Activated CD4-positive, CD25-positive, alpha-beta regulatory T cell treated with anti-CD3 and anti-CD28 coated beads, Interleukin-2, amount 50 U/mL, for 72 hours (primary cell): ENCODE results near the gene OR2T34.
"Not testable (repeated sequence)": the region's sequence is repeated elsewhere in the genome, so short reads cannot be mapped to it uniquely, and the experiment has no call there.

Experiments
- DNase-seq: peaks from one replicate; pipeline ENCODE4 v3.0.0; 2021

Gene OR2T34

DNA sequence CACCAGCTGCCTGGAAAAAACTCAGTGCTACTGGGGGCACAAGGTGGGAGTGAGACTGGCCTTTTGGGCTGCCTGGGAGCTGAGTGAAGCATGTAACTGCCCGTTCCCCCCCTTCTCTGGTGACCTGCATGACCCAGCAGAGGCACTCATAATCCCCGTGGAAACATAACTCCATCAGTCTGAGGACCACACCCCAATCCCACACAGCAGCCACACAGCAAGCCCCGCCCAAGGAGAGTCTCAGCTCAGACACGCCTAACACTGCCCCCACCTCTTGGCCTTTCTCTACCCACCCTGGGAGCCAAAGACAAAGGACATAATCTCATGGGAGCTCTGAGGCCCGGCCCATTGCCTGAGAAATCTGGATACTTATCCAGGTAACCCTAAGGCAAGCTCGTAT lies 23.5 kb downstream of the OR2T34 start:
- not testable (repeated sequence) for DNase-seq

DNA sequence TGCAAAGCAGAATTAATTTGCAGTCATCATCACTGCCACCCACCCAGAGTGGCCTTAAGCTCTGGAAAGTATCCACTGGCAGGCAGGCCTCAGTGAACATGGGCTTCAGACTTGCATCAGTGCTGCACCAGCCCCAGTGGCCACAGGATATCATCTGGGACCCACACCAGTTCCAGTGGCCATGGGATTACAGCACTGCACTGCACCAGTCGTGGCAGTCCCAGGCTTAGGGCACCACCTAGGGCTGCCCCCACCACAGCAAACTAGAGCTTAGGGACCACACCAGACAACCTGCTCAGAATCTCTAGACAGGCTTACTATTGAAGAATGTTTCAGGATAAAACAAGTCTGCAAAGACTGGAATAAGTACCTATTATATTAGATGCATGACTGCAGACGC lies 27.2 kb downstream of the OR2T34 start:
- DNase-seq: not testable (repeated sequence)

GRCh38 chr1:248537449-248537848 lies 37.1 kb downstream of the OR2T34 start:
- not testable (repeated sequence) for DNase-seq
